GM18867 (cell line): ENCODE results near the gene SOX13.

ENCODE experiments used
- ATAC-seq: cut with Tn5 transposase; IDR thresholded peaks from one replicate; pipeline ENCODE4 v1.9.1; 2021; ENCODE audit warnings: mild to moderate bottlenecking, moderate library complexity; ENCODE audit not compliant: unreplicated experiment

Gene SOX13

GRCh38 chr1:204176049-204176448 lies 103.1 kb downstream of the SOX13 start:
- ATAC-seq = no peak

GRCh38 chr1:204177133-204177532 lies 104.2 kb downstream of the SOX13 start:
- no peak for ATAC-seq
